ENCODE data around the gene CANT1. TPM values are rescaled to one million over a fixed set of nuclear protein-coding genes. Genes with fewer than 3 reads are reported as not detected.

CANT1 gene
- total and polyA plus RNA-seq, 2 of the 13 experiments (the other 11 are each of a cell fraction or from before 2014, with no cell fraction given) = 34.1 to 42.1 TPM

DNA sequence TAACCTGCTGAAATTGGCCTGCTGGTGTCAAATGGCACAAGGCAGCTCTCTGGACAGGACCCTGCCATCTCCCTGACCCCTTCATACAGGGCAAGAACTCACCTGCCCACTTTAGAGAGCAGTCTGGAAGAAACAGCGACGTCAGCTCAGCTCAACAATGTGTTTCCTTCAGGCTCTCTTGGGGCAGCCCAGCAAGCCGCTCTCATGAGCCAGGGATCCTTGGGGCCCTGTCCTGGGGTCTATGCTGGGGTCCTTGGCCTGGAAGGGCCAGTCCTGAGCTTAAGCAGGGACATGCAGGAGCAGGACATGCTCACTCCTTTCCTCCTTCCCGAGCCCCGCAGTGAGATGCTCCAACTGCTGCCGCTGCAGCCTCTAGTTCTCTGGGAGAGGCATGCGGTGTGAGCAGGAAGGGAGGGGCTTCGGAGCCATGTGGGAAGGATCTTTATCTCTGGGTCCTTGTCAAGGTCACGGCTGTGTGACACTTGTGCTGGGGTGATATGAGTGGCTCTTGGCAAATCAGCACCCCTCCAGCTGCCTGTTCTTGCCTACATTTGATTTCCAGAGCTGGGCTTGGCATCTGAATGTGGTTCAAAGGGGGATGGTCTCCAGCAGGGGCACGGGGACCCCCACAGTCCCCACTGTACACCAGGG is 17.8 kb upstream of the CANT1 start (continued):
- TF ChIP-seq, protein P1, sequence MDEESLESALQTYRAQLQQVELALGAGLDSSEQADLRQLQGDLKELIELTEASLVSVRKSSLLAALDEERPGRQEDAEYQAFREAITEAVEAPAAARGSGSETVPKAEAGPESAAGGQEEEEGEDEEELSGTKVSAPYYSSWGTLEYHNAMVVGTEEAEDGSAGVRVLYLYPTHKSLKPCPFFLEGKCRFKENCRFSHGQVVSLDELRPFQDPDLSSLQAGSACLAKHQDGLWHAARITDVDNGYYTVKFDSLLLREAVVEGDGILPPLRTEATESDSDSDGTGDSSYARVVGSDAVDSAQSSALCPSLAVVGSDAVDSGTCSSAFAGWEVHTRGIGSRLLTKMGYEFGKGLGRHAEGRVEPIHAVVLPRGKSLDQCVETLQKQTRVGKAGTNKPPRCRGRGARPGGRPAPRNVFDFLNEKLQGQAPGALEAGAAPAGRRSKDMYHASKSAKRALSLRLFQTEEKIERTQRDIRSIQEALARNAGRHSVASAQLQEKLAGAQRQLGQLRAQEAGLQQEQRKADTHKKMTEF (CRISPR knock-in tag; IDR thresholded peaks at IDR 0.05) = peak; percentile 75
- TF ChIP-seq, protein P2, sequence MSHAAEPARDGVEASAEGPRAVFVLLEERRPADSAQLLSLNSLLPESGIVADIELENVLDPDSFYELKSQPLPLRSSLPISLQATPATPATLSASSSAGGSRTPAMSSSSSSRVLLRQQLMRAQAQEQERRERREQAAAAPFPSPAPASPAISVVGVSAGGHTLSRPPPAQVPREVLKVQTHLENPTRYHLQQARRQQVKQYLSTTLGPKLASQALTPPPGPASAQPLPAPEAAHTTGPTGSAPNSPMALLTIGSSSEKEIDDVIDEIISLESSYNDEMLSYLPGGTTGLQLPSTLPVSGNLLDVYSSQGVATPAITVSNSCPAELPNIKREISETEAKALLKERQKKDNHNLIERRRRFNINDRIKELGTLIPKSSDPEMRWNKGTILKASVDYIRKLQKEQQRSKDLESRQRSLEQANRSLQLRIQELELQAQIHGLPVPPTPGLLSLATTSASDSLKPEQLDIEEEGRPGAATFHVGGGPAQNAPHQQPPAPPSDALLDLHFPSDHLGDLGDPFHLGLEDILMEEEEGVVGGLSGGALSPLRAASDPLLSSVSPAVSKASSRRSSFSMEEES (CRISPR knock-in tag; IDR thresholded peaks at IDR 0.05) = peak; percentile 75; the same call in 1 of the 2 replicates
- peak; percentile 3; the same call in 1 of the 2 replicates for TF ChIP-seq ARNT2 (CRISPR knock-in tag; IDR thresholded peaks at IDR 0.05; ENCODE audit: low read depth)
- TF ChIP-seq, protein P3, sequence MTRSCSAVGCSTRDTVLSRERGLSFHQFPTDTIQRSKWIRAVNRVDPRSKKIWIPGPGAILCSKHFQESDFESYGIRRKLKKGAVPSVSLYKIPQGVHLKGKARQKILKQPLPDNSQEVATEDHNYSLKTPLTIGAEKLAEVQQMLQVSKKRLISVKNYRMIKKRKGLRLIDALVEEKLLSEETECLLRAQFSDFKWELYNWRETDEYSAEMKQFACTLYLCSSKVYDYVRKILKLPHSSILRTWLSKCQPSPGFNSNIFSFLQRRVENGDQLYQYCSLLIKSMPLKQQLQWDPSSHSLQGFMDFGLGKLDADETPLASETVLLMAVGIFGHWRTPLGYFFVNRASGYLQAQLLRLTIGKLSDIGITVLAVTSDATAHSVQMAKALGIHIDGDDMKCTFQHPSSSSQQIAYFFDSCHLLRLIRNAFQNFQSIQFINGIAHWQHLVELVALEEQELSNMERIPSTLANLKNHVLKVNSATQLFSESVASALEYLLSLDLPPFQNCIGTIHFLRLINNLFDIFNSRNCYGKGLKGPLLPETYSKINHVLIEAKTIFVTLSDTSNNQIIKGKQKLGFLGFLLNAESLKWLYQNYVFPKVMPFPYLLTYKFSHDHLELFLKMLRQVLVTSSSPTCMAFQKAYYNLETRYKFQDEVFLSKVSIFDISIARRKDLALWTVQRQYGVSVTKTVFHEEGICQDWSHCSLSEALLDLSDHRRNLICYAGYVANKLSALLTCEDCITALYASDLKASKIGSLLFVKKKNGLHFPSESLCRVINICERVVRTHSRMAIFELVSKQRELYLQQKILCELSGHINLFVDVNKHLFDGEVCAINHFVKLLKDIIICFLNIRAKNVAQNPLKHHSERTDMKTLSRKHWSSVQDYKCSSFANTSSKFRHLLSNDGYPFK (CRISPR knock-in tag; IDR thresholded peaks at IDR 0.05; ENCODE audit: borderline replicate concordance) = peak; percentile 24; the same call in 1 of the 2 replicates
- 0 out of 2 replicates have a peak, but pooled peaks have one; percentile 28 for TF ChIP-seq PAWR (CRISPR knock-in tag; IDR thresholded peaks at IDR 0.05; ENCODE audit: borderline replicate concordance)
- peak; percentile 9; the same call in 1 of the 2 replicates for TF ChIP-seq KDM6A (CRISPR knock-in tag; IDR thresholded peaks at IDR 0.05; ENCODE audit: low read depth)
- no peak for TF ChIP-seq KMT2A (CRISPR knock-in tag; IDR thresholded peaks at IDR 0.05)
- TF ChIP-seq, protein P4, sequence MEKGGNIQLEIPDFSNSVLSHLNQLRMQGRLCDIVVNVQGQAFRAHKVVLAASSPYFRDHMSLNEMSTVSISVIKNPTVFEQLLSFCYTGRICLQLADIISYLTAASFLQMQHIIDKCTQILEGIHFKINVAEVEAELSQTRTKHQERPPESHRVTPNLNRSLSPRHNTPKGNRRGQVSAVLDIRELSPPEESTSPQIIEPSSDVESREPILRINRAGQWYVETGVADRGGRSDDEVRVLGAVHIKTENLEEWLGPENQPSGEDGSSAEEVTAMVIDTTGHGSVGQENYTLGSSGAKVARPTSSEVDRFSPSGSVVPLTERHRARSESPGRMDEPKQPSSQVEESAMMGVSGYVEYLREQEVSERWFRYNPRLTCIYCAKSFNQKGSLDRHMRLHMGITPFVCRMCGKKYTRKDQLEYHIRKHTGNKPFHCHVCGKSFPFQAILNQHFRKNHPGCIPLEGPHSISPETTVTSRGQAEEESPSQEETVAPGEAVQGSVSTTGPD (CRISPR knock-in tag; IDR thresholded peaks at IDR 0.05) = 0 out of 2 replicates have a peak, but pooled peaks have one; percentile 62
- 0 out of 2 replicates have a peak, but pooled peaks have one; percentile 84 for TF ChIP-seq KLF6 (CRISPR knock-in tag; IDR thresholded peaks at IDR 0.05)
- TF ChIP-seq, protein P5, sequence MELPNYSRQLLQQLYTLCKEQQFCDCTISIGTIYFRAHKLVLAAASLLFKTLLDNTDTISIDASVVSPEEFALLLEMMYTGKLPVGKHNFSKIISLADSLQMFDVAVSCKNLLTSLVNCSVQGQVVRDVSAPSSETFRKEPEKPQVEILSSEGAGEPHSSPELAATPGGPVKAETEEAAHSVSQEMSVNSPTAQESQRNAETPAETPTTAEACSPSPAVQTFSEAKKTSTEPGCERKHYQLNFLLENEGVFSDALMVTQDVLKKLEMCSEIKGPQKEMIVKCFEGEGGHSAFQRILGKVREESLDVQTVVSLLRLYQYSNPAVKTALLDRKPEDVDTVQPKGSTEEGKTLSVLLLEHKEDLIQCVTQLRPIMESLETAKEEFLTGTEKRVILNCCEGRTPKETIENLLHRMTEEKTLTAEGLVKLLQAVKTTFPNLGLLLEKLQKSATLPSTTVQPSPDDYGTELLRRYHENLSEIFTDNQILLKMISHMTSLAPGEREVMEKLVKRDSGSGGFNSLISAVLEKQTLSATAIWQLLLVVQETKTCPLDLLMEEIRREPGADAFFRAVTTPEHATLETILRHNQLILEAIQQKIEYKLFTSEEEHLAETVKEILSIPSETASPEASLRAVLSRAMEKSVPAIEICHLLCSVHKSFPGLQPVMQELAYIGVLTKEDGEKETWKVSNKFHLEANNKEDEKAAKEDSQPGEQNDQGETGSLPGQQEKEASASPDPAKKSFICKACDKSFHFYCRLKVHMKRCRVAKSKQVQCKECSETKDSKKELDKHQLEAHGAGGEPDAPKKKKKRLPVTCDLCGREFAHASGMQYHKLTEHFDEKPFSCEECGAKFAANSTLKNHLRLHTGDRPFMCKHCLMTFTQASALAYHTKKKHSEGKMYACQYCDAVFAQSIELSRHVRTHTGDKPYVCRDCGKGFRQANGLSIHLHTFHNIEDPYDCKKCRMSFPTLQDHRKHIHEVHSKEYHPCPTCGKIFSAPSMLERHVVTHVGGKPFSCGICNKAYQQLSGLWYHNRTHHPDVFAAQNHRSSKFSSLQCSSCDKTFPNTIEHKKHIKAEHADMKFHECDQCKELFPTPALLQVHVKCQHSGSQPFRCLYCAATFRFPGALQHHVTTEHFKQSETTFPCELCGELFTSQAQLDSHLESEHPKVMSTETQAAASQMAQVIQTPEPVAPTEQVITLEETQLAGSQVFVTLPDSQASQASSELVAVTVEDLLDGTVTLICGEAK (IDR thresholded peaks at IDR 0.05) = no peak
- TF ChIP-seq, protein P5 (CRISPR knock-in tag; IDR thresholded peaks at IDR 0.05) = 0 out of 2 replicates have a peak, but pooled peaks have one; percentile 25
